Neutrophil (primary cell): ENCODE measurements around the gene ARAP2.

Source experiments
- H3K27ac ChIP-seq: fragments of 200-600 bp; sonication (generic); 2 replicates; pipeline ENCODE4 v1.5.1; 2016; ENCODE audit warnings: mild to moderate bottlenecking, moderate library complexity
- H3K27me3 ChIP-seq: fragments of 200-600 bp; sonication (generic); 2 replicates; pipeline ENCODE4 v1.6.0; 2016; ENCODE audit warnings: mild to moderate bottlenecking
- H3K36me3 ChIP-seq: fragments of 200-600 bp; sonication (generic); 2 replicates; pipeline ENCODE4 v1.5.1; 2017
- H3K4me1 ChIP-seq, 2 experiments: fragments of 200-600 bp in 1 of 2; sonication (generic) in 1 of 2; 1 replicate in 1 of 2; 2 replicates in 1 of 2; pipeline versions ENCODE4 v1.5.1 to v1.6.1; 2013 to 2016; ENCODE audit warnings: low read depth in 1 of 2, low read length in 1 of 2, mild to moderate bottlenecking in 1 of 2, moderate library complexity in 1 of 2; ENCODE audit not compliant: control insufficient read depth in 1 of 2, insufficient read depth in 1 of 2
- H3K4me3 ChIP-seq, 2 experiments: fragments of 200-600 bp in 1 of 2; sonication (generic) in 1 of 2; 1 replicate in 1 of 2; 2 replicates in 1 of 2; pipeline ENCODE4 v1.5.1; 2013 to 2016; ENCODE audit warnings: low read depth in 1 of 2, low read length in 1 of 2, mild to moderate bottlenecking in 1 of 2, moderate library complexity in 1 of 2
- H3K9me3 ChIP-seq: fragments of 200-600 bp; sonication (generic); 2 replicates; pipeline ENCODE4 v1.5.1; 2016
- TF ChIP-seq, protein P1 (sequence below): fragments of 200-600 bp; sonication (generic); IDR thresholded peaks from 2 replicates; pipeline ENCODE4 v1.5.1; 2016; ENCODE audit warnings: antibody characterized with exemption

The ARAP2 gene

DNA sequence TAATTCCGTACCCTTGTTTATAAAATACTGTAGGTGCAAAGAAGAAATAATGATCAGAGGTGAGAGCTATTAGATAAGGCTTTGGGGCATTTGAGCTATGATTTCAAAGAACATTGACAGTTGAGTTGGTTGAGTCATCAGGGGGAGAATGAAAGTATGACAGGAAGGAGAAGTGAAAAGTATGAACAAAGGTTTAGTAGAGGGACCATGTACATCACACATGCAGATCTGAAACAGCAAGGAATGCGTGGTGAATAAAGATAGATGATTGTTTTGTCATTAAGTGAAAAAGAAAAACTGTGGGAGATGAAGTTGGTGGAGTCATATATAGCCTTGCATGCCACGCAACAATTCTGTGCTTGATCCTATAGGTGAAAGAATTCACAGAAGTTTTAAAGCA is 163.1 kb downstream of the ARAP2 start:
- Histone ChIP-seq H3K36me3 (peaks cover 69% of the 10 kb centered on the region), H3K4me1 (no peaks in the 10 kb centered on the region), H3K27me3 (no peaks in the 10 kb centered on the region), H3K4me3 (no peak overlapping the region), H3K9me3 (no peaks in the 10 kb centered on the region), H3K27ac (no peak overlapping the region)
- TF ChIP-seq, protein P1, sequence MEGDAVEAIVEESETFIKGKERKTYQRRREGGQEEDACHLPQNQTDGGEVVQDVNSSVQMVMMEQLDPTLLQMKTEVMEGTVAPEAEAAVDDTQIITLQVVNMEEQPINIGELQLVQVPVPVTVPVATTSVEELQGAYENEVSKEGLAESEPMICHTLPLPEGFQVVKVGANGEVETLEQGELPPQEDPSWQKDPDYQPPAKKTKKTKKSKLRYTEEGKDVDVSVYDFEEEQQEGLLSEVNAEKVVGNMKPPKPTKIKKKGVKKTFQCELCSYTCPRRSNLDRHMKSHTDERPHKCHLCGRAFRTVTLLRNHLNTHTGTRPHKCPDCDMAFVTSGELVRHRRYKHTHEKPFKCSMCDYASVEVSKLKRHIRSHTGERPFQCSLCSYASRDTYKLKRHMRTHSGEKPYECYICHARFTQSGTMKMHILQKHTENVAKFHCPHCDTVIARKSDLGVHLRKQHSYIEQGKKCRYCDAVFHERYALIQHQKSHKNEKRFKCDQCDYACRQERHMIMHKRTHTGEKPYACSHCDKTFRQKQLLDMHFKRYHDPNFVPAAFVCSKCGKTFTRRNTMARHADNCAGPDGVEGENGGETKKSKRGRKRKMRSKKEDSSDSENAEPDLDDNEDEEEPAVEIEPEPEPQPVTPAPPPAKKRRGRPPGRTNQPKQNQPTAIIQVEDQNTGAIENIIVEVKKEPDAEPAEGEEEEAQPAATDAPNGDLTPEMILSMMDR, result no peak

DNA sequence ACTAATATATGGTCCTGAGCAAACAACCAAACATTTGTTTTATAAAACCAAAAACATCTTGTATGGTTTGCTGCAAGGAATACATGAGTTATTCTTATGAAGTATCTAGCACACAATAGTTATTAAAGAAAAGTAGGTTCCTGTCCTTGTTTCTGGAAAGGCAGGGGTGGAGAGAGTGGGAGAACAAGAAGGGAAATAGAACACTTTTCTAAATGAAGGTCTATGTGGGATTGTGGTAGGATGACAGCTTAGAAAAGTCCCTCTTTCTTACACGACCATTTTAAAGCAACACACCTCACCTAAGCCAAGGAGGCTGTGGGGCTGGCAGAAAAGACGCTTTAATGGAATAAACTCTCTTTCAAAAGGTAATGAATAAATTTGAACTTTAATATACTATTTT is 164.6 kb downstream of the ARAP2 start:
- Histone ChIP-seq H3K4me1 (no peaks in the 10 kb centered on the region), H3K27me3 (no peaks in the 10 kb centered on the region), H3K27ac (no peak overlapping the region), H3K36me3 (peaks cover 74% of the 10 kb centered on the region), H3K4me3 (no peak overlapping the region), H3K9me3 (no peaks in the 10 kb centered on the region)
- TF ChIP-seq, protein P1, result no peak

DNA sequence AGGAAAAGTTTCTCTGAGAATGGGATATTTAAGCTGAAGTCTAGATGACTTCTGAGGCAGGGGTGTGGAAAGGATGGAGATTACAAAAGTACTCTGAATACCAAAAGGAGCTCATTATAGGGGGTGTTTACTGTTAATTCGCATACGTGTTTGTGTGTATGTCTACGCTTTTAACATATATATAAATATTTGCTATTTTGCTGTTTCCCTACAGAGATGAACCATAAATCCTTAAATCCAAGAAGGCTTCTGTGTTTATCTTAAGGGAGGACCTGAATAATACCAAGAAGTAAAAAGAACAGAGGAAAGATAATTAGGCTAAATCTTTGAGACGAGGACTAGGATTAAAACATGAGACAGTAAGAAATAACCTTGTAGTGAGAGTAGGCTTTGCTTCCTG is 166.0 kb downstream of the ARAP2 start:
- Histone ChIP-seq H3K9me3 (no peaks in the 10 kb centered on the region), H3K27ac (no peak overlapping the region), H3K4me1 (no peaks in the 10 kb centered on the region), H3K27me3 (no peaks in the 10 kb centered on the region), H3K36me3 (peaks cover 71% of the 10 kb centered on the region), H3K4me3 (no peak overlapping the region)
- TF ChIP-seq, protein P1, result no peak

DNA sequence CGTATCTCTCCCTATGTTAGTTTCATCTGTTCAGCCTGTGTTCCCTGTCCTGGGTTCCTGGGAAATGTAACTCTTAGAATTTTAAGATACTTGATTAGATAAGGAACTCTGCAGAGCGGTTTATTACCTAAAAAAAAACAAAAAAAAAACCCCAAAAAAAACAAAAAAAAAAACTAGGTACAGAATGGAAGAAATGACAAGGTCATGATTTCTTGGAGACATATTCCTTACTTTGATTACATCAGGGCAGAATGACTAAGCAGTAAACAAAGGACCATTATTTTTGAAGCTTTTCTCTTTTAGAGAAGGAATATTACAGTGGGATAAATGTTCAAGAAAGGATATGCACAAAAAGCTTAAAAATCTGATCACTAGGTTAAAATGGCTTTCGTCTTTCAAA is 171.8 kb downstream of the ARAP2 start:
- H3K4me3 ChIP-seq, result no peak overlapping the region
- no peaks in the 10 kb centered on the region for H3K27me3 ChIP-seq
- no peaks in the 10 kb centered on the region for H3K9me3 ChIP-seq
- peaks cover 58% of the 10 kb centered on the region for H3K36me3 ChIP-seq
- no peaks in the 10 kb centered on the region for H3K4me1 ChIP-seq
- no peak overlapping the region for H3K27ac ChIP-seq
- TF ChIP-seq, protein P1, result no peak

DNA sequence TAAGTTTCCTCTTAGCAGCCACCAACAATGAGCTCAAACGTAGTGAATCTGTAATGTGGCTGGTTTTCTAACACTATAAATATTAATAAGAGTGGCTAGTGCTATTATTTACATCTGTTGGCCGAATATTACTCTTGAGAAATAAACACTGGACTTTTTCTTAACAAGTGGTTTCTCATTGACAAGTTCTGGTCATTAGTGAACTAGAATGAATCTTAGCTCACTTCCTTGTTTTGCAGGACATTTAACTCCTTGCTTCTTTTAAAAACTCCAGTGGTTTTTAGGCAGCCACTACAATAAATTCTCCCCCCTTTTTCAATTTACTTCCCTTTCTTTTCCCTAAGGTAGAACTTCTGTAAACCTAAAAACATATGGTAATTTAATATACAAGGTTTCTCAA is 177.2 kb downstream of the ARAP2 start:
- TF ChIP-seq, protein P1, result no peak
- no peak overlapping the region for H3K27ac ChIP-seq
- no peaks in the 10 kb centered on the region for H3K27me3 ChIP-seq
- no peak overlapping the region for H3K4me3 ChIP-seq
- H3K36me3 ChIP-seq, result peaks cover 47% of the 10 kb centered on the region
- no peaks in the 10 kb centered on the region for H3K4me1 ChIP-seq
- H3K9me3 ChIP-seq, result no peaks in the 10 kb centered on the region
